Spleen (tissue), 11 donors: ENCODE data around the gene CIAPIN1. TPM values are rescaled to one million over a fixed set of nuclear protein-coding genes. Genes with fewer than 3 reads are reported as not detected.

ENCODE experiments used
- DNase-seq: peaks from one replicate; pipeline ENCODE4 v3.0.0-alpha.2; 2020
- H3K27ac ChIP-seq, 8 donors: fragments of 200-600 bp; sonication (generic) in 7 of 8; 1 replicate in 4 of 8; 2 replicates in 4 of 8; pipeline versions ENCODE4 v1.5.0 to v1.8.0; 2016 to 2021; ENCODE audit warnings: inconsistent platforms in 4 of 8, mild to moderate bottlenecking in 4 of 8, moderate library complexity in 1 of 8
- H3K27me3 ChIP-seq, 7 donors: fragments of 200-600 bp; sonication (generic) in 6 of 7; replicated peaks in 1 of 7; 1 replicate in 4 of 7; 2 replicates in 3 of 7; pipeline versions ENCODE4 v1.5.0 to v1.8.0; 2016 to 2021; ENCODE audit warnings: inconsistent platforms in 3 of 7, mild to moderate bottlenecking in 1 of 7
- H3K36me3 ChIP-seq, 6 donors: fragments of 200-600 bp; sonication (generic) in 5 of 6; 1 replicate in 4 of 6; 2 replicates in 2 of 6; pipeline versions ENCODE4 v1.5.0 to v1.8.0; 2016 to 2021; ENCODE audit warnings: inconsistent platforms in 2 of 6
- H3K4me1 ChIP-seq, 6 donors: fragments of 200-600 bp; sonication (generic) in 5 of 6; 1 replicate in 3 of 6; 2 replicates in 3 of 6; pipeline versions ENCODE4 v1.5.0 to v1.8.0; 2016 to 2021; ENCODE audit warnings: inconsistent platforms in 3 of 6
- H3K4me3 ChIP-seq, 8 donors: fragments of 200-600 bp; sonication (generic) in 7 of 8; 1 replicate in 4 of 8; 2 replicates in 4 of 8; pipeline versions ENCODE4 v1.5.0 to v1.8.0; 2016 to 2021; ENCODE audit warnings: inconsistent platforms in 4 of 8, mild to moderate bottlenecking in 4 of 8, moderate library complexity in 2 of 8
- H3K9me3 ChIP-seq, 8 donors: fragments of 200-600 bp; sonication (generic) in 7 of 8; 1 replicate in 4 of 8; 2 replicates in 4 of 8; pipeline versions ENCODE4 v1.5.0 to v1.8.0; 2016 to 2021; ENCODE audit warnings: inconsistent platforms in 4 of 8
- POLR2A ChIP-seq, 3 donors: fragments of 450-650 bp; IDR thresholded peaks; one replicate each; pipeline ENCODE4 v1.5.1; 2017; ENCODE audit warnings: antibody characterized with exemption in 3 of 3, mild to moderate bottlenecking in 1 of 3
- POLR2AphosphoS5 ChIP-seq, 3 donors: sonication (generic); formaldehyde crosslinking; IDR thresholded peaks; one replicate each; pipeline ENCODE4 v1.5.1; 2017; ENCODE audit warnings: antibody characterized with exemption in 3 of 3
- WGBS, 5 donors: extraction: QIAGEN DNeasy Blood & Tissue Kit in 3 of 5; methylation state at CpG; one replicate each; pipeline versions ENCODE4 v1.1.5 to v1.1.7; 2013 to 2018; 5-methylcytosine and 5-hydroxymethylcytosine counted together
- intact Hi-C: fragments of 100-400 bp; cut with DNase I; formaldehyde crosslinking; loops from one replicate; pipeline ENCODE4 v1.15.0; 2023; ENCODE audit warnings: low total_unique reads
- polyA plus RNA-seq, 3 donors: library from polyadenylated mRNA; stranded (reverse); fragments of 200-250 nt; gene quantifications; one replicate each; pipeline ENCODE4 v1.2.1, GENCODE V29; 2013
- total RNA-seq, 7 donors: library from RNA; depleted of rRNA in 3 of 7; stranded (reverse); fragments of >200 nt in 3 of 7; fragmentation: NEBNext Ultra II Directional in 4 of 7; extraction: Animal tissue kit (Norgen Biotek cat#: 25700) in 4 of 7; gene quantifications; one replicate each; pipeline versions ENCODE4 v1.1.0 to v1.2.1, GENCODE V29; 2016 to 2021
- TF ChIP-seq, protein P1 (sequence below), 11 experiments: fragments of 200-600 bp in 7 of 11; fragments of 450-650 bp in 4 of 11; sonication (generic) in 4 of 11; IDR thresholded peaks in 8 of 11; conservative IDR thresholded peaks in 3 of 11; 1 replicate in 7 of 11; 2 replicates in 4 of 11; pipeline versions ENCODE4 v1.4.0 to v1.8.0; 2016 to 2021; ENCODE audit warnings: antibody characterized with exemption in 11 of 11, inconsistent platforms in 4 of 11, mild to moderate bottlenecking in 1 of 11
- donor health status: healthy with polysubstance abuse.
- donor health status: DM: no; HTN: no; CAD: no; lungs with moderate emphysema.
- donor health status: DM: no; HTN: no; CAD: no.
- donor health status: Bipolar disorder and iron deficiency.
- donor health status: healthy.
- donor health status: DM: no; HTN: no; CAD: no.
- donor health status: DM: yes; HTN: yes; CAD: no.

Gene CIAPIN1
- total and polyA plus RNA-seq, 10 donors, result 19.6 to 39.8 (median 28.7) TPM

DNA sequence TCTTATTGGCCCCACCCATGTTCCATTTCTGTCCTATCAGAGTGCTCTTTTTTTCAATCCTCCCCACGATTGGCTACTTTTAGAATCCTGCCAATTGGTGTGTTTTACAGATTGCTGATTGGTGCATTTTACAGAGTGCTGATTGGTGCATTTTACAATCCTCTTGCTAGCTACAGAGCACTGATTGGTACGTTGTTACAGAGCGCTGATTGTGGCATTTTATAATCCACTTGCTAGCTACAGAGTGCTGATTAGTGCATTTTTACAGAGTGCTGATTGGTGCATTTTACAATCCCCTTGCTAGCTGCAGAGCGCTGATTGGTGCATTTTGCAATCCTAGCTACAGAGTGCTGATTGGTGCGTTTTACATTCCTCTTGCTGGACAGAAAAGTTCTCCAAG is 52.2 kb downstream of the CIAPIN1 start:
- Histone ChIP-seq H3K36me3 (no peaks in the 10 kb centered on the region), H3K4me1 (no peaks in the 10 kb centered on the region), H3K27ac (no peak overlapping the region), H3K9me3 (no peaks in the 10 kb centered on the region), H3K27me3 (no peaks in the 10 kb centered on the region), H3K4me3 (no peak overlapping the region)
- intact Hi-C loops, result no loop called here
- TF ChIP-seq POLR2A (IDR thresholded peaks at IDR 0.05) (no peak), POLR2AphosphoS5 (IDR thresholded peaks at IDR 0.05) (no peak)
- TF ChIP-seq, protein P1, sequence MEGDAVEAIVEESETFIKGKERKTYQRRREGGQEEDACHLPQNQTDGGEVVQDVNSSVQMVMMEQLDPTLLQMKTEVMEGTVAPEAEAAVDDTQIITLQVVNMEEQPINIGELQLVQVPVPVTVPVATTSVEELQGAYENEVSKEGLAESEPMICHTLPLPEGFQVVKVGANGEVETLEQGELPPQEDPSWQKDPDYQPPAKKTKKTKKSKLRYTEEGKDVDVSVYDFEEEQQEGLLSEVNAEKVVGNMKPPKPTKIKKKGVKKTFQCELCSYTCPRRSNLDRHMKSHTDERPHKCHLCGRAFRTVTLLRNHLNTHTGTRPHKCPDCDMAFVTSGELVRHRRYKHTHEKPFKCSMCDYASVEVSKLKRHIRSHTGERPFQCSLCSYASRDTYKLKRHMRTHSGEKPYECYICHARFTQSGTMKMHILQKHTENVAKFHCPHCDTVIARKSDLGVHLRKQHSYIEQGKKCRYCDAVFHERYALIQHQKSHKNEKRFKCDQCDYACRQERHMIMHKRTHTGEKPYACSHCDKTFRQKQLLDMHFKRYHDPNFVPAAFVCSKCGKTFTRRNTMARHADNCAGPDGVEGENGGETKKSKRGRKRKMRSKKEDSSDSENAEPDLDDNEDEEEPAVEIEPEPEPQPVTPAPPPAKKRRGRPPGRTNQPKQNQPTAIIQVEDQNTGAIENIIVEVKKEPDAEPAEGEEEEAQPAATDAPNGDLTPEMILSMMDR (IDR thresholded peaks at IDR 0.05 in 8 of 11, conservative IDR thresholded peaks at IDR 0.05 in 3 of 11), result no peak
- 89 to 93% (median 91%) methylated on average over 5 of the region's 5 CpGs for WGBS, 5 donors
- DNase-seq, result no peak

DNA sequence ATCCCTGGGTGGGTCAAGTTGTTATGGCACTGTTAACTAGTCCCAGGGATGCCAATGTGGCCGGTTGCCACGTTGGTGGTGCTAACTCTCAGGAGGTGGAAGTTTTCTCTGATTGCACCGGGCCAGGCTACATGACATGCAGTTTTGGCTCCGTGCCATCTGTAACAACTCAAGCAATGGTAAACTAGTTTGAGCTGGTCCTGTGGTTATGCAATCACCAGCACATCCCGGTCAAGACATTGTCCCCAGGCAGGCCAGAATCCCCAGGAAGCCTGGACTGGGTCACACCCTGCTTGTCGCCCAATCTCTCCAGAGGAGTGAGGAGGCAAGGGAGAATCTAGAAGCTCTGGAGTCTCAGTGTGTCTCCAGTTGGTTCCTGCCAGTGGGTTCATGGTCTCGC is 52.7 kb downstream of the CIAPIN1 start:
- Histone ChIP-seq H3K36me3 (no peaks in the 10 kb centered on the region), H3K4me1 (no peaks in the 10 kb centered on the region), H3K27me3 (no peaks in the 10 kb centered on the region), H3K27ac (no peak overlapping the region), H3K9me3 (no peaks in the 10 kb centered on the region), H3K4me3 (no peak overlapping the region)
- DNase-seq, result no peak
- WGBS, 5 donors, result 56 to 68% (median 62%) methylated on average over 7 of the region's 7 CpGs
- intact Hi-C loops, result no loop called here
- TF ChIP-seq POLR2A (IDR thresholded peaks at IDR 0.05) (no peak), POLR2AphosphoS5 (IDR thresholded peaks at IDR 0.05) (no peak)
- TF ChIP-seq, protein P1 (IDR thresholded peaks at IDR 0.05 in 8 of 11, conservative IDR thresholded peaks at IDR 0.05 in 3 of 11), result no peak

DNA sequence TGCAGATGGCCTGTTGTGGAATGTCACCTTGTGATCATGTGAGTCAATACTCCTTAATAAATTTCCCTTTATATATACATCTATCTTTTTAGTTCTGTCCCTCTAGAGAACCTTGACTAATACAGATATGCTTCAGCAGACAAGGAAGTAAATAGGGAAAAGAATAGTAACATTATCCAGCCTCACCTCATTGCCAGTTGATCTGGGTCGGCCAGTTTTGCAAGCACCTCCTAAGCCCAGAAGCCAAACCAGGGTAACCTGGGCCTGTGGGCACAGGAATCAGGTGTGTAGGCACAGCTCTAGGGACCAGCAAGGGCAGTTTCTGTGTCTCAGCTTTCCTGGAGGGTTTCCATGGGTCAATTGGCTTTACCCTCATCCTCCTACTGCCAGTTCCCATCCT is 54.5 kb downstream of the CIAPIN1 start:
- TF ChIP-seq POLR2AphosphoS5 (IDR thresholded peaks at IDR 0.05) (no peak), POLR2A (IDR thresholded peaks at IDR 0.05) (no peak)
- TF ChIP-seq, protein P1 (IDR thresholded peaks at IDR 0.05 in 8 of 11, conservative IDR thresholded peaks at IDR 0.05 in 3 of 11), result no peak
- no peaks in the 10 kb centered on the region for H3K36me3 ChIP-seq
- WGBS, 5 donors, result 47 to 96% (median 88%) methylated on average over 1 of the region's 1 CpG
- no peak overlapping the region for H3K4me3 ChIP-seq
- no peaks in the 10 kb centered on the region for H3K9me3 ChIP-seq
- no peaks in the 10 kb centered on the region for H3K4me1 ChIP-seq
- peak; percentile 11 for DNase-seq
- H3K27ac ChIP-seq, result no peak overlapping the region
- H3K27me3 ChIP-seq, result no peaks in the 10 kb centered on the region
- intact Hi-C loops, result no loop called here

DNA sequence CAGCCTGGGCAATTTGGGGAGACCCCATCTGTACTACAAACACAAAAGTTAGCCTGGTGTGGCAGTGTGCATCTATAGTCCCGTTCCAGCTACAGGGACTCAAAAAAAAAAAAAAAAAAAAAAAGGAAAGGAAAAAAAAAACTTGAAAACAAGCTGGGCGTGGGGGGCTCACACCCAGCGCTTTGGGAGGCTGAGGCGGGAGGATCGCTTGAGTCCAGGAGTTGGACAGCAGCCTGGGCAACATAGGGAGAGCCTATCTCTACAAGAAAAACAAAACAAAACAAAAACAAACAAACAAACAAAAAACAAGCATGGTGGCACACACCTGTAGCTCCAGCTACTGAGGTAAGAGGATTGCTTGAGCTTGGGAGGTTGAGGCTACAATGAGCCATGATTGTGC is 55.5 kb downstream of the CIAPIN1 start:
- no peak for DNase-seq
- no peaks in the 10 kb centered on the region for H3K27me3 ChIP-seq
- H3K9me3 ChIP-seq, result no peaks in the 10 kb centered on the region
- no peaks in the 10 kb centered on the region for H3K4me1 ChIP-seq
- intact Hi-C loops, result no loop called here
- H3K4me3 ChIP-seq, result no peak overlapping the region
- TF ChIP-seq, protein P1 (IDR thresholded peaks at IDR 0.05 in 8 of 11, conservative IDR thresholded peaks at IDR 0.05 in 3 of 11), result no peak
- TF ChIP-seq POLR2A (IDR thresholded peaks at IDR 0.05) (no peak), POLR2AphosphoS5 (IDR thresholded peaks at IDR 0.05) (no peak)
- no peak overlapping the region for H3K27ac ChIP-seq
- H3K36me3 ChIP-seq, result no peaks in the 10 kb centered on the region
- 87 to 96% (median 89%) methylated on average over 5 of the region's 5 CpGs for WGBS, 5 donors
